HG03139 (cell line): ENCODE data around the gene CABP5.
"Not testable (repeated sequence)": the region's sequence is repeated elsewhere in the genome, so short reads cannot be mapped to it uniquely, and the experiment has no call there.

ENCODE experiments used
- ATAC-seq: cut with Tn5 transposase; IDR thresholded peaks from one replicate; pipeline ENCODE4 v1.9.1; 2021; ENCODE audit not compliant: unreplicated experiment

Gene CABP5

DNA sequence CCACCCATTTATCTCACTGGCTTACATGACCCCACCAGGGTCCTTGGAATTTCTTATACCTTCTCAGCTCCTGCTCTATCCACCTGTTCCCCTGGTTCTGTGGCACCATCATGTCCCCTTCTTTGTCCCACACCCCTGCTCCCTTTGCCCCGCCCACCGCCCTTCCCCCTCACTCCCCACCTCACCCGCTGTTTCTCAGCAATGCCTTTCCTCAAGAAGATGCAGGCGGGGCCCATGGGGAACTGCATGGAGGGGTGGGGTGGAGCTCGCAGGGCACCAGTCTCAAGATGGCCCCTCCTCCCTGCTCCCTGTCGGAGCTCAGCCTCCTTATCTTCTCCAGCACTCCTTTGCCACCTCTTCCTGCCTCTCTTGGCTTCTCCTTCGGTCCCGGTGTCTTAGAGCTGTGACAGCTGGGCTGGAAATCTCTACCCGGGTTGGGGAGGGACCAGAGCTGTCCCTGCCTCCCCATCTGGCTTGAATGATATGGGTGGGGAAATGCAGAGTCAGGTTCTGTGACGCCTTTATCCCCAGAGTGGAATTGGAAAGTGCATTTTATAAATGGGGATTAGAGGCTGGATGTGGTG is at the start of gene CABP5:
CABP5 (minus strand) TSS at position 405 of the 584 bp plus-strand sequence; CDS start at position 248, 157 bp downstream.
- no peak for ATAC-seq

GRCh38 chr19:48091111-48091718 is 47.3 kb upstream of the CABP5 start:
- ATAC-seq = not testable (repeated sequence)

DNA sequence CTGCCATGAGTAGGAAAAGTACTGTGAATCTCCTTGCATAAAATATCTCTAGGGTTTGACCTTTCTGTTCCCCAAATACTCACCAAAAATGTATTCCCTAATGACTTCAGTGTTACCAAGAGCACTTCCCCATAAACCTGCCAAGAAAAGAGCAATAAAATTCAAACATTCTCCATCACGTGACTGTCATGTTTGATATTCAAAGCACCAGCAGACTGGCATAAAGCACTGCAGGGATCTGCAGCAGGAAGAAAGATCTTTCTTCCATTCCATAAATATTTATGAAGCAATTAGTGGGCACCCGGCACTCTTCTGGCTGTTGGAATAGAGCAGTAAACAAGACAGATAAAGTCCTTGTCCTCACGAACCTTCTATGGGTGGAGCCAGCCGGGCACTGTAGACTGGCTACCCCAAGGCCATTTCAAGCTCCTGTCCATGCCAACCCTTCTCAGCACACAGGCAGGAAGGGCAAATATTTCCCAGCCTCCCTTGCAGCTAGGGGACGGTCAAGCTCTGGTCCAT is 46.5 kb upstream of the CABP5 start:
- no peak for ATAC-seq

DNA sequence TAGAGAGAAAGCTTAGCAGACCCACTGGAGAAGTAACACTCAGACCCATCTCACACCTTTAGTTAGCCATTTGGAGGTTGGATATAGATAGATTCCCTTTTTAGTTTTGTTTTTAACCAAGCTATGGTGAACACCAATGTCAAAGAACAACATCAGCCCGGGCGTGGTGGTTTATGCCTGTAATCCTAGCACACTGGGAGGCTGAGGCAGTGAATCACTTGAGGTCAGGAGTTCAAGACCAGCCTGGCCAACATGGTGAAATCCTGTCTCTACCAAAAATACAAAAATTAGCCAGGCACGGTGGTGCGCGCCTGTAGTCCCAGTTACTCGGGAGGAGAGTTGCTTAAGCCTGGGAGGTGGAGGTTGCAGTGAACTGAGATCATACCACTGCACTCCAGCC is 45.1 kb upstream of the CABP5 start:
- not testable (repeated sequence) for ATAC-seq

DNA sequence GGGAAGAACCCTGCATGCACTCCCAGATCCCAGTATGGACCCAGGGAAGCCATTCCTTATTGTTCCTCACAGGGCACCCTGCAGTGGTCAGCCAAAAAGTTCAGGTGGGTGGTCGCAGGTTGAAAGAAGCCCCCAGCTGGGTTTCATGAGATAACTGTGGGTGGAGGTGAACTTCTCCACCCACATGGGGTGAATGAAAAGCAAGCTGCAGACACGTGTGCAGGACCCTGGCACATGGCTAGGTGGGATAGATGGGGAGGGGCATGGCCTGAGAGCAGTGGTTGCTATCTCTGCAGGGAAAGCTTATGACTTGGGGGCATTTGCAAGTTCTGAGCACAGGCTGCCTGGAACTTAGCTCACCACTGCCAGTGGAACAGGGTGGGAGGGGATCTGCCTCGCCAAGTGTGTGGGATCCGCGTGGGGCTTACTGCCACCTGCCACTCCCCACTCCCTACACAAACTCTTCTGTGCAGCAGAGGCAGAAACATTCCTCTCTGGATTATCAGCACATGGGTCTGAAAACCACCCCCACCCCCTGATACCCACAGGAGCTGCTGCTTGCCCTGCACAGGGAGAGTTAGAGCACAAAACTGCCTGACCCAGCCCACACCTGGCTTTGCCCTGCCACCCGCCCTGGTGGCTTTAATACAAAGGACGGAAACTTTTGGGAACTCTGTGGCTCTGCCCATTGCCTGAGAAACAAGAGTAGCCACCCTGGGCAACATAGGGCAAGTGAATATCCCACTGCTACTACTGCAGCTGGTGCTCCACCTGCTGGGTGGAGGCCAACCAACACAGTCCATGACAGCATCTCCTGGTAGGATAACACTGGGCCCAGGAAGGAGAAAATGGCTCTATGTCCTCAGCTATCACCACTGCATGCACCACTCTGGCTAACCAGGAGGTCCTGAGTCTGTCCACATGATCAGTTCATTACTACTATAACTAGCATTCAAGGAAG is 42.3 kb upstream of the CABP5 start:
- ATAC-seq = no peak

GRCh38 chr19:48085076-48085475 is 41.2 kb upstream of the CABP5 start:
- ATAC-seq = no peak

- ATAC-seq = no peak
These were observed 37.2 kb upstream of the CABP5 start for GRCh38 chr19:48081106-48081505.

- ATAC-seq = not testable (repeated sequence)
These were observed 26.4 kb upstream of the CABP5 start for GRCh38 chr19:48070177-48070769.

GRCh38 chr19:48069435-48069834 is 25.6 kb upstream of the CABP5 start:
- no peak for ATAC-seq

DNA sequence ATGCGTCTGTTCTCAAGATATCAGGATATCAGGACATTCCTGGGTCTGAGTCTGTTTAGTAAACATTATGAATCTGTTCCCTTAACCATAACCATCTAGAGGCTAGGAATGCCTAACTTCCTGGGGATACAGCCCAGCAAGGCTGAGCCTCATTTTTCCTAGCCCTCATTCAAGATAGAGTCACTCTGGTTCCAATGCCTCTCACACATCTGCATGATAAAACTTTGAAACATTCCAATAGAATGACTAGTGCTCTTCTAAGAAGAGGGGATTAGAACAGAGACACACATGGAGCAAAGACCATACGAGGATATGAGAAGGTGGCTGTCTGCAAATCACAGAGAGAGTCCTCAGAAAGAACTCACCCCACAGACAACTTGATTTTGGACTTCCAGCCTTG is 20.6 kb upstream of the CABP5 start:
- no peak for ATAC-seq

DNA sequence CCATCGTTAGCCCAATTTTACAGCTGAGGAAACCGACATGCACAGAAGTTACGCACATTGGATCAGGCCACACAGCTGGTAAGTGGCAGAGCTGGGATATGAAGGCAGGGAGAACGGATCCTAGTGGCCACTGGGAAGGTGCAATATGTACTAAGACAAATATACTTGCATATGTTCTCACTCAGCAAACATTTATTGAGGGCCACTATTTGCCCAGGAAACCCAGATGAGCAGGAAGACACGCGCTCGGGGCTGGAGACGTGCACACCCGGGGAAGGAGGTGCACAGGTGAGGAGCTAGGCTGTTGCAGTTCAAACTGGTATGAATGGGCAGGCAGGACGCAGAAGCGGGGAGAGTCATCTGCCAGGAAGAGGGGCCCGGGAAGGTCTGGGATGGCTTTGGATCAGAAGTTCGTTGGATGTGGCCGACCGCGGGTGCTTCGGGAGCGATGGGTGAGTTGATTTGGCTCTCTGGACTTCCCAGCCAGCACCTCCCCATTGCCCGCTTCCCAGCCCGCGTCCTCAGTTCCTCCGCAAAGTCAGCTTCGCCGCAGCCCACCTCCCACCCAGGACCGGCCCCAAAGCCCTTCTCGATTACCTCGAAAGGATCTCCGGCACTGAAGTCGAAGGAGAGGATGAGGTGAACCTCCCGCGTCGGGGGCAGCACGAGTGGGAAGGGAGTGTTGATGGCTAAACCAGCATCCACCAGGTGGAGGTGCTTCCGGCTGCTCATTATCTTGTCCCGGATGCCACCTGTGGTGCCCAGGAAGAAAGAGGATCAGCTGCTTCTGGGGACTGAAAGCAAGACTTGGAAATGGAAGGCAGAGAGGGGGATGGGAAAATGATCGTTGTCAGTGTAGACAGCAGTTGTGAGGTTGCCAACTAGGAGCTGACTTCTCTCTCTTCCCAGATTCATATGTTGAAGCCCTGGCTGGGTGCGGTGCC is 17.8 kb upstream of the CABP5 start:
- ATAC-seq = no peak

GRCh38 chr19:48060381-48060780 is 16.5 kb upstream of the CABP5 start:
- ATAC-seq = no peak

GRCh38 chr19:48059331-48059730 is 15.5 kb upstream of the CABP5 start:
- no peak for ATAC-seq

DNA sequence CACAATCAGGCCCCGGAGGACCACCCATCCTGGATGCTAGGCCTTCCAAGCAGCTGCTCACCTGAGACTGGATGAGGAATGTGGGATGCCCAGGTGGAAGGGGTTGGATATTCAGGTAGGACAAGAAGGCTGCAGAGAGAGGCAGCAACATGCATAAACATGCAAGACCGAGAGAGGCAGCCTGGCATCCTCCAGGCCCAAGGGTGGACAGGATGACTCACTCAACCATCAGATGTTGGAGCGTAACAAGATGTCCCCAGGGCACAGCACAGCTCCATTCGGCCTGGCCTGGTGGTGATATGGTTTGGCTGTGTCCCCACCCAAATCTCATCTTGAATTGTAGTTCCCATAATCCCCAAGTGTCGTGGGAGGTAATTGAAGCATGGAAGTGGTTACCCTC is 10.0 kb upstream of the CABP5 start:
- no peak for ATAC-seq

GRCh38 chr19:48053076-48053475 is 9.2 kb upstream of the CABP5 start:
- ATAC-seq = no peak

DNA sequence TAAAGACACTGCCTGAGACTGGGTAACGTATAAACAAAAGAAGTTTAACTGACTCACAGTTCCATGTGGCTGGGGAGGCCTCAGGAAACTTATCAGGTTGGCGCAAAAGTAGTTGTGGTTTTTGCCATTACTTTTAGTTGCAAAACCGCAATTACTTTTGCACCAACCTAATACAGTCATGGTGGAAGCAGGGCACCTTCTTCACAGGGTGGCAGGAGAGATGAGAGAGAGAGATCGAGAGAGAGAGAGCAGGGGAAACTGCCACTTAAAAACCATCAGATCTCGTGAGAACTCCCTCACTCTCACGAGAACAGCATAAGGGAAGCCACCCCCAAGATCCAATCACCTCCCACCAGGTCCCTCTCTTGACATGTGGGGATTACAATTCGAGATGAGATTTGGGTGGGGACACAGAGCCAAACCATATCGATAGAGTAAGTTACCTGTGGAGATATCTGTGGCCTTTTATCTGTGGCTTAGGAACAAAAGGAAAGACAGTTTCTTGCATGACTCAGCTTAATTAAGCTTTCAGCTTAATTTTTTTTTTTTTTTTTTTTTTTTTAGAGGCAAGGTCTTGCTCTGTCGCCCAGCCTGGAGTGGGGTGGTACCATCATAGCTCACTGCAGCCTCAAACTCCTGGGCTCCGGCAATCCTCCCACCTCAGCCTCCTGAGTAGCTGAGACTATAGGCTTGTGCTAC is 7.6 kb upstream of the CABP5 start:
- ATAC-seq = no peak

GRCh38 chr19:48044561-48044960 is 682 bp upstream of the CABP5 start:
- no peak for ATAC-seq

DNA sequence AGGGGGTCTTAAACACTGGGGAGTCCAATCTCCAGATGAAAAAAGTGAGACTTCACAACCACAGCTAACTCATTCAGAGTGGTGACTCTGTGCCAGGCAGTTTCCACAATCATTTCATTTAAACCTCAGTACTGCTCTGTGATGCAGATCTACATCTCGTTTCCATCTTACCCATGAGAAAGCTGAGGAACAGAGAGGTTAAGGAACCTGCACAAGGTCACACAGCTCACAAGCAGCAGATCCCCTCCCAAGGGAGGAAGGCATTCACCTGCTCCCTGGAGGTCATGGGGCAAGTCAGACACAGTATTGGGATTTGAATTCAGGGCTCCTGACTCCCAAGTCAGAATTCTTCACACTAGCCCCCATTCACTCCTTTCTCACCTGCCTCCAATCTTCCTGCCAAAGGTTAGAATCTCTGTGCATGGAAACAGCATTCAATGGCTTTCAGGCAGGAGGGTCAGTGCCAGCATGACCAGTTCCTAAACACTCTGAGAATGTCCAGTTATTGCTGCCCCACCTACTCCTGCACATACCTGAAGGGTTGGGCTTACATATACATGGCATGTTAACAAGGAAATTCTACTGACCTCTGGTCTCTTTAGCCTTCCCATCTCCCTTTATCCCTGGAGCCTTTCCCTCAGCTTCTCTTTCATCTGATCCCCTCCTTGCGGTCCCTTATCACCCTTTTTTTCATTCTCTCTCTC is 1.9 kb downstream of the CABP5 start:
- no peak for ATAC-seq

DNA sequence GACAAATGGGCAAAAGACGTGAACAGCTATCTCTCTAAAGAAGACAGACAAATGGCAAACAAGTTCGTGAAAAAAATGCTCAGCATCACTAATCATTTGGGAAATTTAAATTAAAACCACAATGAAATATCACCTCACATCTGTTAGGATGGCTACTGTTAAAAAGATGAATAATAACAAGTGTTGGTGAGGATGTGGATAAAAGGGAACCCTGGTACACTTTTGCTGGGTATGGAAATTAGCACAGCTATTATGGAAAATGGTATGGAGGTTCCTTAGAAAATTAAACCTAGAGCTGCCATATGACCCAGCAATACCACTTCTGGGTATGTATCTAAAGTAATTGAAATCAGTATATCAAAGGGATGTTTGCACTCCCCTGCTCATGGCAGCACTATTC is 7.1 kb downstream of the CABP5 start:
- ATAC-seq = no peak
